NCI-H345 (cell line): Measurements from ENCODE around the gene PHACTR3.

Experiments
- DNase-seq: peaks from one replicate; lab custom pipeline; 2025; lab: John Stamatoyannopoulos, UW

PHACTR3 gene

GRCh38 chr20:59671661-59672471 is 67.5 kb downstream of the PHACTR3 start:
- DNase-seq: no peak

GRCh38 chr20:59672576-59672975 is 68.2 kb downstream of the PHACTR3 start:
- DNase-seq: no peak

- no peak for DNase-seq
Observed at GRCh38 chr20:59673288-59673997, 69.1 kb downstream of the PHACTR3 start.

- DNase-seq: no peak
Observed at GRCh38 chr20:59673998-59674445, 69.7 kb downstream of the PHACTR3 start.

GRCh38 chr20:59676126-59676850 is 71.9 kb downstream of the PHACTR3 start:
- no peak for DNase-seq

GRCh38 chr20:59676851-59677182 is 72.5 kb downstream of the PHACTR3 start:
- DNase-seq: no peak

- no peak for DNase-seq
Observed at GRCh38 chr20:59677586-59677985, 73.2 kb downstream of the PHACTR3 start.

GRCh38 chr20:59678288-59678687 is 73.9 kb downstream of the PHACTR3 start:
- DNase-seq: no peak

- DNase-seq: no peak
Observed at GRCh38 chr20:59678951-59679350, 74.6 kb downstream of the PHACTR3 start.

GRCh38 chr20:59680148-59680650 is 75.9 kb downstream of the PHACTR3 start:
- DNase-seq: no peak

GRCh38 chr20:59680852-59681251 is 76.5 kb downstream of the PHACTR3 start:
- DNase-seq: no peak

- no peak for DNase-seq
Observed at GRCh38 chr20:59682603-59683002, 78.3 kb downstream of the PHACTR3 start.

- no peak for DNase-seq
Observed at GRCh38 chr20:59683181-59683580, 78.8 kb downstream of the PHACTR3 start.

GRCh38 chr20:59684685-59685242 is 80.4 kb downstream of the PHACTR3 start:
- DNase-seq: no peak

- DNase-seq: no peak
Observed at GRCh38 chr20:59686404-59687346, 82.3 kb downstream of the PHACTR3 start.

- no peak for DNase-seq
Observed at GRCh38 chr20:59688356-59688755, 84.0 kb downstream of the PHACTR3 start.

- no peak for DNase-seq
Observed at GRCh38 chr20:59688999-59689398, 84.7 kb downstream of the PHACTR3 start.

GRCh38 chr20:59690101-59690500 is 85.8 kb downstream of the PHACTR3 start:
- no peak for DNase-seq

- DNase-seq: no peak
Observed at GRCh38 chr20:59690976-59691375, 86.6 kb downstream of the PHACTR3 start.

- DNase-seq: no peak
Observed at GRCh38 chr20:59692139-59692538, 87.8 kb downstream of the PHACTR3 start.

GRCh38 chr20:59693587-59693986 is 89.2 kb downstream of the PHACTR3 start:
- no peak for DNase-seq
